Breast epithelium (tissue), 4 donors: ENCODE results near the gene CAMTA1. TPM values are rescaled to one million over a fixed set of nuclear protein-coding genes. Genes with fewer than 3 reads are reported as not detected.

ENCODE experiments used
- DNase-seq, 2 donors: peaks; one replicate each; pipeline ENCODE4 v3.0.0-alpha.2; 2019; ENCODE audit warnings: low spot score in 2 of 2
- H3K27ac ChIP-seq, 2 donors: fragments of 200-600 bp; sonication (generic) in 1 of 2; one replicate each; pipeline ENCODE4 v1.5.1; 2016 to 2019; ENCODE audit warnings: mild to moderate bottlenecking in 1 of 2
- H3K27me3 ChIP-seq, 2 donors: fragments of 200-600 bp; sonication (generic) in 1 of 2; one replicate each; pipeline versions ENCODE4 v1.5.1 to v1.6.0; 2017 to 2019; ENCODE audit warnings: control low read depth in 1 of 2, mild to moderate bottlenecking in 1 of 2
- H3K36me3 ChIP-seq: fragments of 200-600 bp; one replicate; pipeline ENCODE4 v1.5.1; 2019
- H3K4me1 ChIP-seq, 2 donors: fragments of 200-600 bp; sonication (generic); one replicate each; pipeline ENCODE4 v1.5.1; 2016 to 2019; ENCODE audit warnings: control low read depth in 1 of 2
- H3K4me3 ChIP-seq, 3 donors: fragments of 200-600 bp; sonication (generic); 1 replicate in 2 of 3; 2 replicates in 1 of 3; pipeline ENCODE4 v1.5.1; 2016 to 2019; ENCODE audit warnings: mild to moderate bottlenecking in 3 of 3, moderate library complexity in 2 of 3
- H3K9me3 ChIP-seq, 2 donors: fragments of 200-600 bp; sonication (generic) in 1 of 2; one replicate each; pipeline ENCODE4 v1.5.1; 2016 to 2019; ENCODE audit warnings: control low read depth in 1 of 2
- POLR2A ChIP-seq: fragments of 450-650 bp; IDR thresholded peaks from one replicate; pipeline ENCODE4 v1.6.1; 2016; ENCODE audit warnings: antibody characterized with exemption, mild to moderate bottlenecking, moderate library complexity
- POLR2AphosphoS5 ChIP-seq, 3 donors: sonication (generic); formaldehyde crosslinking; IDR thresholded peaks; one replicate each; pipeline ENCODE4 v1.6.1; 2017; ENCODE audit warnings: antibody characterized with exemption in 3 of 3
- intact Hi-C: fragments of 100-400 bp; cut with DNase I; formaldehyde crosslinking; loops from one replicate; pipeline ENCODE4 v1.15.1; 2023; ENCODE audit warnings: low total_unique reads
- total RNA-seq, 3 donors: library from RNA; depleted of rRNA; stranded (reverse); fragments of >200 nt; gene quantifications; one replicate each; pipeline ENCODE4 v1.1.0, GENCODE V29; 2016
- TF ChIP-seq, protein P1 (sequence below), 3 donors: fragments of 450-650 bp; IDR thresholded peaks; one replicate each; pipeline ENCODE4 v1.5.1; 2016 to 2017; ENCODE audit warnings: antibody characterized with exemption in 3 of 3, mild to moderate bottlenecking in 3 of 3, moderate library complexity in 3 of 3

The CAMTA1 gene
- total RNA-seq, 3 donors from 2014 or later = 53.4 to 84.0 (median 61.9) TPM

DNA sequence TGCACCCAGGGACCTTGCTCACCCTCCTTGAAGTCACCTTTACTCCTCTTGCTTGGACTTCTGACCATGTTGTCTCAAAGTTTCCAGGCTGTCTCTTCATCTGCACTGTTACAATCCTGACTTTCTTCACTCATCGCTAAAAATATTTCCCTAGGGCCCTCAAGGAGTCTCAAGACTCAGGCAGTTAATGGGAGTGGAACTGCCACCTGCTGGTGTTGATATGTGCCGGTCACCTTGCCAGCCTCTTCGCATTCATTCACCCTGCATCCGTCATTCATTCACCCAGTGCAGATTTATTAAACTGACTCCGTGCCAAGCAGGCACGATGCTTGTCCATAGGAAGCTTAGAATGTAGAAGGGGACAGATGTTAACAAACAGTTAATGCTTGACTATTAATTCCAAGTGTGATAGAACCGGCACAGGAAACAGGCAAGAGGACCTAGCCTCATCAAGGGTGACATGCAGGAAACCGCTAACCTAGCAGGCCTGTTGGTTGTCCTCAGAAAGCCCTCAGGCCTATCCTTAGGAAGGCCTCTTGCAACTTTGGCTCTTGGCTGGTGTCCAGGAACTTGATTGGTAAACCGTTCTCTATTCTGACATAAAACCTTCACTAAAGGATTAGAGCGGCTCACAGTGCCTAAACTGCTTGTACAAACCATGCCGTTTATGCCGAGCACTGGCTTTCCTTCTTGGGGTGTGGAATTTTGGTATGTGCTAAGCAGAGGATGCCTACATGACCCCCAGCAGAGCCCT is 342.2 kb downstream of the CAMTA1 start:
- DNase-seq = no peak
- Histone ChIP-seq H3K27ac (no peak overlapping the region), H3K4me1 (no peaks in the 10 kb centered on the region), H3K27me3 (no peaks in the 10 kb centered on the region), H3K36me3 (no peaks in the 10 kb centered on the region), H3K4me3 (no peak overlapping the region), H3K9me3 (no peaks in the 10 kb centered on the region)
- intact Hi-C loops = no loop called here
- TF ChIP-seq POLR2AphosphoS5 (IDR thresholded peaks at IDR 0.05) (no peak), POLR2A (no peak)
- TF ChIP-seq, protein P1, sequence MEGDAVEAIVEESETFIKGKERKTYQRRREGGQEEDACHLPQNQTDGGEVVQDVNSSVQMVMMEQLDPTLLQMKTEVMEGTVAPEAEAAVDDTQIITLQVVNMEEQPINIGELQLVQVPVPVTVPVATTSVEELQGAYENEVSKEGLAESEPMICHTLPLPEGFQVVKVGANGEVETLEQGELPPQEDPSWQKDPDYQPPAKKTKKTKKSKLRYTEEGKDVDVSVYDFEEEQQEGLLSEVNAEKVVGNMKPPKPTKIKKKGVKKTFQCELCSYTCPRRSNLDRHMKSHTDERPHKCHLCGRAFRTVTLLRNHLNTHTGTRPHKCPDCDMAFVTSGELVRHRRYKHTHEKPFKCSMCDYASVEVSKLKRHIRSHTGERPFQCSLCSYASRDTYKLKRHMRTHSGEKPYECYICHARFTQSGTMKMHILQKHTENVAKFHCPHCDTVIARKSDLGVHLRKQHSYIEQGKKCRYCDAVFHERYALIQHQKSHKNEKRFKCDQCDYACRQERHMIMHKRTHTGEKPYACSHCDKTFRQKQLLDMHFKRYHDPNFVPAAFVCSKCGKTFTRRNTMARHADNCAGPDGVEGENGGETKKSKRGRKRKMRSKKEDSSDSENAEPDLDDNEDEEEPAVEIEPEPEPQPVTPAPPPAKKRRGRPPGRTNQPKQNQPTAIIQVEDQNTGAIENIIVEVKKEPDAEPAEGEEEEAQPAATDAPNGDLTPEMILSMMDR (IDR thresholded peaks at IDR 0.05) = no peak

DNA sequence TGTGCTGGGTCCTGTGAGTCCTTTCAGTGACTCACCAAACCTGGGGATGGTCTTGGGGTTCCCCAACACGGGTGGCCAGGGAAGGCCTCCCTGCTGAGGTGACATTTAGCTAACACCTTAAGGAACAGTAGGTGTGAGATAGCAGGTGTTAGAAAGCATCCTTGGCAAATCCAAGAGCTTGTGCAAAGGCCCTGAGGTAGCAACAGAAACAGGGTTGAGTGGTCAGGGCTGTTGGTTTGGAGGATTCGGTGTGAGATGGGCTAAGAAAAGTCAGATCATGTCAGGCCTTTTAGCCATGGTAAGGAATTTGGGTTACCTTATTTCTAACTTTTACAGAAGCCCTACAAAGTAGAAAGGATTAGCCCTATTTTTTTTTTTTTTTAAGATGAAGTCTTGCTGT is 343.0 kb downstream of the CAMTA1 start:
- H3K4me3 ChIP-seq = no peak overlapping the region
- intact Hi-C loops = no loop called here
- H3K27ac ChIP-seq = no peak overlapping the region
- no peaks in the 10 kb centered on the region for H3K27me3 ChIP-seq
- DNase-seq = no peak
- no peaks in the 10 kb centered on the region for H3K9me3 ChIP-seq
- no peak for TF ChIP-seq POLR2AphosphoS5 (IDR thresholded peaks at IDR 0.05)
- TF ChIP-seq POLR2A = no peak
- no peaks in the 10 kb centered on the region for H3K36me3 ChIP-seq
- no peaks in the 10 kb centered on the region for H3K4me1 ChIP-seq

DNA sequence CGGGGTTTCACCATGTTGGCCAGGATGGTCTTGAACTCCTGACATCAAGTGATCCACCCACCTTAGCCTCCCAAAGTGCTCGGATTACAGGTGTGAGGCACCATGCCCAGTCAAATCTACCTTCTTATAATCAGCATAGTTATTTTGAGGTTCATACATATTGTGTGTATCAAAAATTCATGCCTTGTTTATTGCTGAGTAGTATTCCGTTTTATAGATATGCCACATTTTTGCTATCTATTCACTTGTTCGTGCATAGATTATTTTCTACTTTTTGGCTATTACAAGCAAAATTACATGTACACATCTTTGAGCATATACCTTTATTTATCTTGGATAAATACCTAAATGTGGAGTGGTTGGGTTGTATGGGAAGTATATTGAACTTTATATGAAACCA is 344.9 kb downstream of the CAMTA1 start:
- H3K9me3 ChIP-seq = no peaks in the 10 kb centered on the region
- no peaks in the 10 kb centered on the region for H3K4me1 ChIP-seq
- intact Hi-C loops = no loop called here
- TF ChIP-seq POLR2A (no peak), POLR2AphosphoS5 (IDR thresholded peaks at IDR 0.05) (no peak)
- TF ChIP-seq, protein P1 (IDR thresholded peaks at IDR 0.05) = no peak
- H3K4me3 ChIP-seq = no peak overlapping the region
- no peaks in the 10 kb centered on the region for H3K27me3 ChIP-seq
- no peaks in the 10 kb centered on the region for H3K36me3 ChIP-seq
- DNase-seq = no peak
- H3K27ac ChIP-seq = no peak overlapping the region

DNA sequence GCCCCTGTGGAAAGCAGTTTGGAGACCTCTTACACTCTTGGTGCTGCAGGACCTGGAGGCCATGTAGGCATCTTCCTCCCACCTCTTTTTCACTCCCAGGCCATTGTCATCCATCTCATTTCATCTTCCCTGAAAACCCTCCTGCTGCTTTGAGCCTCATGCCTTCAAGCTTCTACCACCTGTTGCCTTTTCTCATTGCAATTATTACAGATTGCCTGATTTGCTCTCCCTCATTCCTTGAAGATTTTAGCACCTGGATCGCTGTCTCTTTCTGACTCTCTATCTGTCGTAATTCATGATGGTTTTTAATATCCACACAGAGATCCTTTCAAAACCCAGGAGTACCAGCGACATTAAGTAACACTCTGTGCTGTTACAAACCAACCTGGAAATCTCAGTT is 350.2 kb downstream of the CAMTA1 start:
- DNase-seq = no peak
- Histone ChIP-seq H3K36me3 (no peaks in the 10 kb centered on the region), H3K9me3 (no peaks in the 10 kb centered on the region), H3K27ac (no peak overlapping the region), H3K27me3 (no peaks in the 10 kb centered on the region), H3K4me1 (no peaks in the 10 kb centered on the region), H3K4me3 (no peak overlapping the region)
- TF ChIP-seq POLR2A = no peak
- no peak for TF ChIP-seq POLR2AphosphoS5 (IDR thresholded peaks at IDR 0.05)
- TF ChIP-seq, protein P1 (IDR thresholded peaks at IDR 0.05) = no peak
- intact Hi-C loops = no loop called here

DNA sequence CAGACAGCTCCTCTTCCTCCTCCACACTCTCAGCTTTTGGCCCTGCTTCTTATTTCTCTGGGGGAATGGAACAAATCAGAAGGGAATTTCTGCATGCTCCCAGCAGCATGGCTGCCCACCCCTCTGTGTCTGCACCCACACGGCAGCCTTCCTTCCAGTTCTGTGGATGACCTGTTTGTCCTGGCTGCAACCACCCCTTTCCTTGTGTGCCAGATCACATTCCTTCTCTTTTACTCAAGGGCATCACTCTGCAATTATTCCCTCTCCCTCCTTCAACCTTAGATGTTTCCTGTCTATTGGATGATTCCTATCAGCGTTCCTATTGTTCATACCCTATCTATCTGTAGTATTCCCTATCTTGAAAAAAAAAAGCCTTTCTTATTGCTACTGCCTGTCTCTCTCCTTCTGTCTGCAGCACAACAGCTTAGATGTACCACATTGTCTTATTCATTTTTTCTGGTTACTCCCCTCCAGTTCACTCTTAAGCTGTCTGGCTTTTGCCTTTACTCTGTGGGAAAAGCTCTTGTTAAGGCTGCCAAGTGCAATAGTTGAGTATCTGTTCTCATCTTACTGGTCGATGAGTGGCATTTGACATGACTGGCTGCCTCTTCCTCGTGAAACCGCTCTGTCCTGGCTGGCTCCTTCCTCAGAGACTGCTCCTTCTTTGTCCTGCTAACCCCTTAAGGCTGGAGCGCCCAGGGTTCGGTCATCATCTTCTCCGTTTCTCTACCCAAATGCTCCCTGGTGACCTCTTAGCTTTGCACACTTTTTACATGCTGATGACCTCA is 351.1 kb downstream of the CAMTA1 start:
- H3K27ac ChIP-seq = no peak overlapping the region
- H3K36me3 ChIP-seq = no peaks in the 10 kb centered on the region
- no peak overlapping the region for H3K4me3 ChIP-seq
- intact Hi-C loops = no loop called here
- H3K4me1 ChIP-seq = no peaks in the 10 kb centered on the region
- no peaks in the 10 kb centered on the region for H3K9me3 ChIP-seq
- no peaks in the 10 kb centered on the region for H3K27me3 ChIP-seq
- DNase-seq = no peak
- TF ChIP-seq, protein P1 (IDR thresholded peaks at IDR 0.05) = no peak
- TF ChIP-seq POLR2AphosphoS5 (IDR thresholded peaks at IDR 0.05) (no peak), POLR2A (no peak)
